GM04504 (cell line): ENCODE measurements around the gene LINC01488.

ENCODE experiments used
- DNase-seq: peaks from one replicate; pipeline ENCODE4 v3.0.0-alpha.2; 2012; ENCODE audit warnings: low read depth

The LINC01488 gene

DNA sequence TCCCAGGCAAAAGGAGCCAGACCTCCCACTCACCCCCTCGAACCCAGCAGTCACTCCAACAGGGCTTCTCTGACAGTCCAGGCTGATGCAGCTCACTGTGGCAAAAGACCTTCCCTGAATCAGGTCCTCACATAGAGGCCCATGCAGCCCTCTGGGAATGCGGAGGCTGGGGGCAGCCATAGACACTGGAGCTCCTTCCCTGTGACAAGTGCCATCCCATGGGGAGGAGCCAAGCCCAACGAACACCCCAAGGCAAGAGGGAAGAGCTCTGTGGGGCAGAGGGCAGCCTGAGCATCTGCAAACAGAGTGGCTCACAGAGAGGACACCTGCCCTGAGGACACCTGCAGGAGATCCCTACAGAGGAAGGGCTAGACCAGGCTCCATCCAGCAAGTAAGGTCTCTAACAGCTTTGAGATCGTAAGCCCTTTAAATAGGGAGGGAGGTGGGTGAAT, at the start of gene LINC01488:
LINC01488 (plus strand) TSS at position 271 of the 452 bp plus-strand sequence.
- no peak for DNase-seq

GRCh38 chr11:69431893-69432738, 49.3 kb upstream of the LINC01488 start:
- no peak for DNase-seq

DNA sequence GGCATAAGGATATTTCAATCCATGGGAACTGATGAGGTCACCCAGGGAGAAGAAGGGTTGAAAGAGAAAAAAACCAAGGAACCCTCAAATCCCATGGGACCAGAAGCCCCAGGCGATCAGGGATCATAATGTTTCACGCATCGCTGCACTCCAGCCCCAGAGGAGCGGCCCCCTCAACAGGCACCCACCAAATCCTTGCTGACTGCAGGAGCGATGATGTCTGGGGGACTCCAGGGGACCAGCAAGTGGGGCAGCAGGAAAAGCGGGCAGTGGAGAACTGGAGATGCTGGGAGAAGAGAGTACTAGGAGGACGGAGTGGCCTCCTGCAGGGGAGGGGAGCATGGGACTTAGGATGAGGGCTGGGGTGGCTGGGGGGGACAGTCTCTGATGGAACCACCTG, 47.7 kb upstream of the LINC01488 start:
- DNase-seq: no peak

GRCh38 chr11:69434471-69434931, 47.0 kb upstream of the LINC01488 start:
- DNase-seq: no peak

DNA sequence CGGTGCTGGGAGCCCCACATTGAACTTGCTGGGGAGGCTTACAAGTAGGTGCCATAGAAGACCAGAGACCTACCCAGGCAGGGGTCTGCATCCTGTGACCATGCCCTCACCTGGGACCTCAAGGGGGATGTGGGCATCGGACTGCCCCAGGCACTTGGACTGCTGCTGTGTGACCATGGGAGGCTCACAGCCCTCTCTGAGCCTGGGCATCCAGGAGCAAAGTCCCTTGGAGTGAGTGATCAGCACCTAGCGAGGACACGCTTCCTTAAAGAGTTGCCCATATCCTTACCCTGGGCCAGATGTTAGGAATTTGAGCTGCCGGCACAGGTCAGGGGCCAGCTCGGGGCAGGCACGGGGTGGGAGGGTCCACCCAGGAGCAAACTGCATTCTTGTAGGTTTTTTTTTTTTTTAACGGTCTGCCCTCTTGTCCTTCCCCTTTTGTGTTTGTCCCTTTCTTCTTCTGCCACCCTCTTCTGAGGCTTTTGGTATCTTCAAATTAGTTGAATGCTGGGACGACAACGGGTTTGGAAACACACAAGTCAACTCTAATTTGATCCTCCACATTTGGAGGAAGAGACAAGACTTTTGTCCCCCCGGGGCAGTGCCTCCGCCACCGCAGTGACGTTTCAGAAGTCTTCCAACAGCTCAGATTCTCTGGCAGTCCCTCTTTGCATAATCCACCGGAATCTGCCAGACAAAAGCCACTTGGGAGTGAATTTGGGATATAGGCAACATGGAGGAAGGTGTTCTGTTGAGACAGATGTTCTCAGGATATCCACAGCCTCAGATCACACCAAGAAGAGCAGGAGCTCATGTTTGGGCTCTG, 46.1 kb upstream of the LINC01488 start:
- DNase-seq: no peak

GRCh38 chr11:69436041-69436982, 45.2 kb upstream of the LINC01488 start:
- DNase-seq: no peak

DNA sequence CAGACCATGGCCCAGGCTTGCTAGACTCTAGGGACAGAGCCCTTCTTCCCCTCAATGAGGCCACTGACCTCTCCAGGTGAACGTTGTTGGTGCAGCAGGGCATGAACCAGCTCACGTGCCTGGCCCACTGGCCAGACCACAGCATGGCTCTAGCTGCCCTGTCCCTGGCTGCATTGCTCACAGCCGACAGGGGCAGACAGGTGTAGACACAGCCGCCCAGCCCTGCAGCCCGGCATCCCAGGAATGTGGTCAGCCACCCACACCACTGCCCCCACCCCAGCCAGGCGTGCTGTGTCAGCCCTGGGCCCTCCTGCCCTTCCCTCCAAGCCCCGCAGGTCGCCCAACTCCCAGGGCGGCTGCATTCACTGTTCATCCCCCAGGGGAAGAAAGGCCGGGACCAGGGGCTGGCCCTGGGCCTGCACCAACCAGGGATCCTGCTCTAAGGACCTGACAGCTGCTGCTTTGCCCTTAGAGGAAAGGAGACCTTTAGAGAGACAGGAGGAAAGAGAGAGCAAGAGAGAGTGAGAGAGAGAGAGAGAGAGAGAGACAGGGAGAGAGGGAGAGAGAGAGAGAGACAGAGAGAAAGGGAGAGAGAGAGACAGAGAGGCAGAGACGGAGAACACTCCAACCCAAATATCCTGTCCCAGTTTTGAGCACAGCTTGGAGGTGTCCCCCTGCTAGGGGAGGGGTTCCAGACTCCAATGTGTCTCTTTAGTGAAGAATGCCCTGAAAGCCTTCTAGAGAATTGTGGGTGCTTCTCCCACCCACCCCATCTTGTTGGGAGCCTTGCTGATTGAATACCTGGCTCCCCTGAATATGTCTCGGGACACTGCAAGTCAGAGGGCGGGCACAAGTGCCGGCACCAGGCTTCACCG, 44.2 kb upstream of the LINC01488 start:
- no peak for DNase-seq

DNA sequence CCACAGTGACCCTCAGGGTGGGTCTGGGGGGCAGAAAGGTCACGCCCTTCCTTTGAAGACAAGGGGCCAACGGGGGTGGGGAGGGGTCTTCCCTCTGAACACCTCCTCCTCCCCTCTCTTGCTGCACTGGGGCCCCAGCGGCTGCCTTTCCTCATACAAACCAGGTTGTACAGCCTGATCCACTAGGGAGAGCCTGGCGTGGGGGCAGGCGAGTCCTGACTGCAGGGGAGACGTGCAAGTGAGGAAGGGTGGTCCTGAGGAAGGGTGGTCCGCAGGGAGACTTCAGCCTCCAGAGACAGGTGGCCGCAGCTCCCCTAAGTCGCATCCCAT, 43.6 kb upstream of the LINC01488 start:
- DNase-seq: no peak

DNA sequence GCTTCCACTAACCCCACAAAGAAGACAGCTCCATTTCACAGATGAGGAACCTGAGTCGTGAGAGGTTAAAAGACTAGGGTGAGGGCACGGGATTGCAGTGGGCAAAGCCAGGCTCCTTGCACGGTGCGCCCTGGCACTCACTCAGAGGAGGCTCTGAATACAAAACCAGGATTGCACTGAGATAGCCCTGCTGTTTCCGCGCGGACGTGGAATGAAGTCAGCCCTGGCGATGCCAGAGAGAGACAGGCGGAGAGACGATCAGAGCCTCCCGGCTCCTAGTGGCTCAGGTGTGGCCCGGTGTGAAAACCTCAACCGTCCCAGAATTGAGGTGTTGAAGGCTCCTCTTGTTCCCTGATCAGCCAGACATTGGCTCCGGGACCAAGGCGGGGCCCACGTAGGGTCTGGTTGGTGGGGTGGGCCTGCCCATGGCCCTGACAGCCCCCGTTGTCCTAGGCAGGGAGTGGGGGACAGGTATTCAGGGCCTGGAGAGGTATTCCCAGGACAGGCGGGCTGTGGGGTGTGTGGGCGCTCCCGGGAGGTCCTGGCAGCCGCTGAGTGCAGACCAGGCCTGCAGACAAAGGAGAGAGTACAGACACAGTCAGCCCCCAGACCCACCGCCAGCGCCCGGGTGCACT, 43.1 kb upstream of the LINC01488 start:
- DNase-seq: no peak

GRCh38 chr11:69439127-69439526, 42.3 kb upstream of the LINC01488 start:
- DNase-seq: no peak

GRCh38 chr11:69439651-69440464, 41.6 kb upstream of the LINC01488 start:
- DNase-seq: no peak

- no peak for DNase-seq
Measured at GRCh38 chr11:69440876-69441275, 40.6 kb upstream of the LINC01488 start.

- DNase-seq: no peak
Measured at GRCh38 chr11:69442012-69442806, 39.3 kb upstream of the LINC01488 start.

- peak; percentile 62 for DNase-seq
Measured at GRCh38 chr11:69442807-69443137, 38.7 kb upstream of the LINC01488 start.

DNA sequence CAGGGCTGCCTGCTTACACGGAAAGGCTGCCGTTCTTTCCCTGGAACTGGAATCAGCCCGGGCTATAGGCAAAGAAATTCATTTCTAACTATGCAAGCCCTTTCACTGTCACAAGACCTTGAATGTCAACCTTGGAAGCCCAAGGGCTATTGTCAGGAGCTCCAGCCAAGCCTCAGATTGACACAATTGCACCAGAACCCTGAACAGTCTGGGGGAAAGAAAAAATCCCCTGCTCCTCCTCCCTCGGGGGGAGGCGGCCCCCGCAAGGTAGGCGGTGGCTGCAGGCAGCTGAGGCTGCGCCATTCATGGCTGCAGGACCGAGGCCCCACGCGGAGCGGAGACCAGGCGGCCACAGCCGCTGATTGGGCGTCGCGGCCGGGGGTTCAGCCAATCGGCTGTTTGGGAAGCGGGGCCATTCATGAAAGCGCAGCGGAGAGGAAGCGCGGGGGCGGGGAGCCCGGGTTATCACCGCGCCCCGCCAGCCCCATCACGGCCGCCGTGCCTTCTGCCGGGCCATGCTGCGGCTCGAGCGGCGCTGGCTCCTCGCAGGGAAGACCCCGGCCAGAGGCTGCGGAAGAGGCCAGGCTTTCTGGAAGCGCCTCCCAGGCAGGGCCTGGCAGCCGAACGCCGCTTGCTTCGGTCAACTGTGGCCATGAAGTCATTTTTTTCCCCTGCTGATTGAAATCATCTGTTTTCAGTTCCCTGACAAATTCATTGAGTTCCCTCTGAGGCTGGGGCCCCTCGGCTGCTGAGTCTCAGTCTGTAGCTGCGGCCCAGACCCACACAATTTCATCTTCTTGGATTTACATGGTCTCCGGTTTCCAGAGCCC, 38.1 kb upstream of the LINC01488 start:
- peak; percentile 90 for DNase-seq

- DNase-seq: peak; percentile 27
Measured at GRCh38 chr11:69443968-69444364, 37.5 kb upstream of the LINC01488 start.

GRCh38 chr11:69444381-69445130, 36.9 kb upstream of the LINC01488 start:
- DNase-seq: peak; percentile 89
